Neutrophil (primary cell): ENCODE results near the gene BMP5.
"Not testable (repeated sequence)": the region's sequence is repeated elsewhere in the genome, so short reads cannot be mapped to it uniquely, and the experiment has no call there.

Experiments used
- H3K27ac ChIP-seq: fragments of 200-600 bp; sonication (generic); 2 replicates; pipeline ENCODE4 v1.5.1; 2016; ENCODE audit warnings: mild to moderate bottlenecking, moderate library complexity
- H3K27me3 ChIP-seq: fragments of 200-600 bp; sonication (generic); 2 replicates; pipeline ENCODE4 v1.6.0; 2016; ENCODE audit warnings: mild to moderate bottlenecking
- H3K36me3 ChIP-seq: fragments of 200-600 bp; sonication (generic); 2 replicates; pipeline ENCODE4 v1.5.1; 2017
- H3K4me1 ChIP-seq, 2 experiments: fragments of 200-600 bp in 1 of 2; sonication (generic) in 1 of 2; 1 replicate in 1 of 2; 2 replicates in 1 of 2; pipeline versions ENCODE4 v1.5.1 to v1.6.1; 2013 to 2016; ENCODE audit warnings: low read depth in 1 of 2, low read length in 1 of 2, mild to moderate bottlenecking in 1 of 2, moderate library complexity in 1 of 2; ENCODE audit not compliant: control insufficient read depth in 1 of 2, insufficient read depth in 1 of 2
- H3K4me3 ChIP-seq, 2 experiments: fragments of 200-600 bp in 1 of 2; sonication (generic) in 1 of 2; 1 replicate in 1 of 2; 2 replicates in 1 of 2; pipeline ENCODE4 v1.5.1; 2013 to 2016; ENCODE audit warnings: low read depth in 1 of 2, low read length in 1 of 2, mild to moderate bottlenecking in 1 of 2, moderate library complexity in 1 of 2
- H3K9me3 ChIP-seq: fragments of 200-600 bp; sonication (generic); 2 replicates; pipeline ENCODE4 v1.5.1; 2016
- TF ChIP-seq, protein P1 (sequence below): fragments of 200-600 bp; sonication (generic); IDR thresholded peaks from 2 replicates; pipeline ENCODE4 v1.5.1; 2016; ENCODE audit warnings: antibody characterized with exemption

The BMP5 gene

DNA sequence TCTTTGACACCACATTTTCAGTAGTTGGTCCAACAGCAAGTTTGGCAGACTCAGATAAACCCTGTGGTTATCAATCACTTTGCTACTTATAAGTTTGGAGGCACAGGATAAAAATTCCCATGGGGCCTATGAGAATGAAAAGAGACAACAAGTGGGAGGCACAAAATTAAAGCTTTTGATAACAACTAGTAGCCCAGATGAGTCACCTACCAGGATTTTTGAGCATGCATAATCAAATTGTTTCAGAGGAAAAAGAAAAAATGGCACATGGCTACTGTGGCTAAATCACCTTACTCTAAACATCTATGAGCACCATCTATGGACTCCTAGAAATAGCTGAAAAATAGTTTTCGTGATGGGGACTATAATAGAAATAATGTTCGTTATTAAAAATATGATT lies 40.8 kb upstream of the BMP5 start:
- no peaks in the 10 kb centered on the region for H3K4me1 ChIP-seq
- no peaks in the 10 kb centered on the region for H3K36me3 ChIP-seq
- no peaks in the 10 kb centered on the region for H3K27me3 ChIP-seq
- no peak overlapping the region for H3K27ac ChIP-seq
- no peaks in the 10 kb centered on the region for H3K9me3 ChIP-seq
- TF ChIP-seq, protein P1, sequence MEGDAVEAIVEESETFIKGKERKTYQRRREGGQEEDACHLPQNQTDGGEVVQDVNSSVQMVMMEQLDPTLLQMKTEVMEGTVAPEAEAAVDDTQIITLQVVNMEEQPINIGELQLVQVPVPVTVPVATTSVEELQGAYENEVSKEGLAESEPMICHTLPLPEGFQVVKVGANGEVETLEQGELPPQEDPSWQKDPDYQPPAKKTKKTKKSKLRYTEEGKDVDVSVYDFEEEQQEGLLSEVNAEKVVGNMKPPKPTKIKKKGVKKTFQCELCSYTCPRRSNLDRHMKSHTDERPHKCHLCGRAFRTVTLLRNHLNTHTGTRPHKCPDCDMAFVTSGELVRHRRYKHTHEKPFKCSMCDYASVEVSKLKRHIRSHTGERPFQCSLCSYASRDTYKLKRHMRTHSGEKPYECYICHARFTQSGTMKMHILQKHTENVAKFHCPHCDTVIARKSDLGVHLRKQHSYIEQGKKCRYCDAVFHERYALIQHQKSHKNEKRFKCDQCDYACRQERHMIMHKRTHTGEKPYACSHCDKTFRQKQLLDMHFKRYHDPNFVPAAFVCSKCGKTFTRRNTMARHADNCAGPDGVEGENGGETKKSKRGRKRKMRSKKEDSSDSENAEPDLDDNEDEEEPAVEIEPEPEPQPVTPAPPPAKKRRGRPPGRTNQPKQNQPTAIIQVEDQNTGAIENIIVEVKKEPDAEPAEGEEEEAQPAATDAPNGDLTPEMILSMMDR, result no peak
- no peak overlapping the region for H3K4me3 ChIP-seq

DNA sequence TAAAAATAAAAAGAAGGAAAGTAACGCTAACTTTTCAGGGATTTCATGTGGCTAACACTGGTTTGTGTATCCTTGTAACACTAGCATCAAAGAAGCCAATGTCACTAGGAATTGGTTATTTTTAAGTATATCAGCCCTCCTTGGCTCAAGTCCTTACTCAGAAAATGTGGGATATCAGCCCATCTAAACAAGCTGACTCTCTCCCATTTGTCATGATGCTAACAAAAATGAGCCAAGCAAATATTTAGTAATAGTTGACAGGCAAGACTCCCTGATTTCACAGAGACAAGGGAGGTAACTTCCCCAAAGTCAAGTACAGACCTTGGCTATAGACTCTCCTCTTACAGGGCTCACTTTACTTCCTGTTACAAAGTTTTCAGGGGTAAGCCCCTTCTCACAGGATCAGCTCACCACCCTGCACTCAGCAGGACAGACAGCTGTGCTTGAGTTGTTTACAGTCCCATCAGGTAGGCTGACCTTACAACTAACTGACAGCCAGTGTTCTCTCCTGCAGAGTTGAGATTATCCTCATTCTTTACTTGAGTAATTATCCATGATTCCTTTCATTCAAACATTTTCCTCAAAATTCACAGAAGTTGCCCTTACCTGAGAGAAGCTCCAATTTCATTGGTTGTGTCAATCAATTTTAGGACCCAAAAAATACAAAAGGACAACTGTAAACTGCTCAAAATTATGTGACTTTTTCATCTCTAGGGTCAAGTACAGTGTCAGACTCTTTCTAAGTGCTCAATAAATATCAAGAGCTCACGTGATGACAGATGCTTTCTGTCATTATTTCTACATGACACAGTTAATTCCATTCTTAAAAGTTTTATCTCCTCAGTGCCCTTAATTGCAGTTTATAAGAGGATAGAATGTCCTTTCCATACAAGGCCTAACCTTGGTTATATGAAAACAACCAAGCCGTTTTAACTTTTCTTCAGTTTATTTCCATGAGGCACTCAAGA lies 38.1 kb upstream of the BMP5 start:
- no peaks in the 10 kb centered on the region for H3K4me1 ChIP-seq
- TF ChIP-seq, protein P1, result no peak
- no peaks in the 10 kb centered on the region for H3K9me3 ChIP-seq
- H3K36me3 ChIP-seq, result no peaks in the 10 kb centered on the region
- no peak overlapping the region for H3K27ac ChIP-seq
- no peaks in the 10 kb centered on the region for H3K27me3 ChIP-seq
- no peak overlapping the region for H3K4me3 ChIP-seq

DNA sequence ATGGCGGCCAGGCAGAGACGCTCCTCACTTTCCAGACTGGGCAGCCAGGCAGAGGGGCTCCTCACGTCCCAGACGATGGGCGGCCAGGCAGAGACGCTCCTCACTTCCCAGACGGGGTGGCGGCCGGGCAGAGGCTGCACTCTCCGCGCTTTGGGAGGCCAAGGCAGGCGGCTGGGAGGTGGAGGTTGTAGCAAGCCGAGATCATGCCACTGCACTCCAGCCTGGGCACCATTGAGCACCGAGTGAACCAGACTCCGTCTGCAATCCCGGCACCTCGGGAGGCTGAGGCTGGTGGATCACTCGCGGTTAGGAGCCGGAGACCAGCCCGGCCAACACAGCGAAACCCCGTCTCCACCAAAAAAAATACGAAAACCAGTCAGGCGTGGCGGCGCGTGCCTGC lies 35.1 kb upstream of the BMP5 start:
- not testable (repeated sequence) for H3K4me1 ChIP-seq, H3K27ac ChIP-seq, H3K27me3 ChIP-seq

DNA sequence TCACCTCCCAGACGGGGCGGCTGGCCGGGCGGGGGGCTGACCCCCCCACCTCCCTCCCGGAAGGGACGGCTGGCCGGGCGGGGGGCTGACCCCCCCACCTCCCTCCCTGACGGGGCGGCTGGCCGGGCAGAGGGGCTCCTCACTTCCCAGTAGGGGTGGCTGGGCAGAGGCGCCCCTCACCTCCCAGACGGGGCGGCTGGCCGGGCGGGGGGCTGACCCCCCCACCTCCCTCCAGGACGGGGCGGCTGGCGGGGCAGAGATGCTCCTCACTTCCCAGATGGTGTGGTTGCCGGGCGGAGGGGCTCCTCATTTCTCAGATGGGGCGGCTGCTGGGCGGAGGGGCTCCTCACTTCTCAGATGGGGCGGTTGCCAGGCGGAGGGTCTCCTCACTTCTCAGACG lies 34.5 kb upstream of the BMP5 start:
- H3K27ac ChIP-seq, H3K36me3 ChIP-seq, H3K9me3 ChIP-seq, H3K4me3 ChIP-seq, H3K27me3 ChIP-seq, H3K4me1 ChIP-seq: not testable (repeated sequence)

More for the DNA sequence above, 35.1 kb upstream of the BMP5 start:
- H3K36me3 ChIP-seq, H3K4me3 ChIP-seq, H3K9me3 ChIP-seq: not testable (repeated sequence)

DNA sequence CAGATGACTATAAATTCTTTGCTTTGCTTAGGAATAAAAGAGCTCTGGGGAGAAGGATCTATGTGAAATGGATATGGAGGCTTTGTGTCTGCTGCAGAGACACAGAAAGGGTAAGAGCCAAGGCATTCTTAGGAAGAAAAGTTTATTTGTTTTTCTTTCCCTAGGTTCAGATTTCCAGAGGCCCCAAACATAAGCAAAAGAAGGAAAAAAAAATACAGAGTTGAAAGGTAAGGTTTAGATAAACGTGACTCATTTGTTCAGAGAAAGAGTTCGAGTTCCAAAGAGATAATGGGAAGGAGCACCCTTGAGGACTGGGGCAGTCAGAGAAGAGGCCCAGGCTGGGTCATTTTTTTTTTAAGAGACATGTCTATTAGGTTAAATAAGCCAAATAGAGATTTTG lies 27.4 kb upstream of the BMP5 start:
- Histone ChIP-seq H3K27me3 (no peaks in the 10 kb centered on the region), H3K36me3 (no peaks in the 10 kb centered on the region), H3K4me1 (no peaks in the 10 kb centered on the region), H3K9me3 (no peaks in the 10 kb centered on the region), H3K4me3 (no peak overlapping the region), H3K27ac (no peak overlapping the region)
- TF ChIP-seq, protein P1, result no peak

DNA sequence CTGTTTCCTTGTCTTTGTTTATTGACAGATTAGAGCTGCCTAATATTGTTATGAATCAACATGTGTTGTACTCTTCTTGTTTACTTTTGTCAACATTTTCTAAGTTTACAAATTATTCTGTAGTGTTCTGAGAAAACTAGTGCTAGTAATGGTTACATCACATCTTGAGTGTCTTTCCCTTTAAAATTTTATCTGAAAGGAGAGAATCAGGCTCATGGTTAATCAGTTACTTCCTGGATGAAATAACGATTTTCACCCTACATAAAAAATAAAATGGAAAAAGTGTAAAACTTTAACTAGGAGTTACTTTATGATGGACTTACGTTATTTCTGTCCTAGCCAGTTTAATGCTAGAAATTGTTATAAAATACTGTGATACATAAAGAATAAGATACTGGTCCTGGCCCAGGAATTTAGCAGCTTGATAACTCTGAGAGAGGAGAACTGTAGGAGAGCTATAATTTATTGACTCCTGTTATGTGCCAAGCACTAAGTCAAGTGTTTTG lies 26.4 kb upstream of the BMP5 start:
- Histone ChIP-seq H3K27ac (no peak overlapping the region), H3K36me3 (no peaks in the 10 kb centered on the region), H3K27me3 (no peaks in the 10 kb centered on the region), H3K4me3 (no peak overlapping the region), H3K9me3 (no peaks in the 10 kb centered on the region), H3K4me1 (no peaks in the 10 kb centered on the region)
- TF ChIP-seq, protein P1, result no peak
